Activated CD4-positive, CD25-positive, alpha-beta regulatory T cell treated with anti-CD3 and anti-CD28 coated beads, Interleukin-2, amount 50 U/mL, for 24 hours (primary cell): Measurements from ENCODE around the gene B4GALT1.

ENCODE experiments used
- ATAC-seq, 2 donors: fragments of 150-1000 bp; cut with Tn5 transposase; one replicate each; pipeline ENCODE4 v1.10.0; 2021; ENCODE audit warnings: mild to moderate bottlenecking in 1 of 2, moderate library complexity in 1 of 2

The B4GALT1 gene

DNA sequence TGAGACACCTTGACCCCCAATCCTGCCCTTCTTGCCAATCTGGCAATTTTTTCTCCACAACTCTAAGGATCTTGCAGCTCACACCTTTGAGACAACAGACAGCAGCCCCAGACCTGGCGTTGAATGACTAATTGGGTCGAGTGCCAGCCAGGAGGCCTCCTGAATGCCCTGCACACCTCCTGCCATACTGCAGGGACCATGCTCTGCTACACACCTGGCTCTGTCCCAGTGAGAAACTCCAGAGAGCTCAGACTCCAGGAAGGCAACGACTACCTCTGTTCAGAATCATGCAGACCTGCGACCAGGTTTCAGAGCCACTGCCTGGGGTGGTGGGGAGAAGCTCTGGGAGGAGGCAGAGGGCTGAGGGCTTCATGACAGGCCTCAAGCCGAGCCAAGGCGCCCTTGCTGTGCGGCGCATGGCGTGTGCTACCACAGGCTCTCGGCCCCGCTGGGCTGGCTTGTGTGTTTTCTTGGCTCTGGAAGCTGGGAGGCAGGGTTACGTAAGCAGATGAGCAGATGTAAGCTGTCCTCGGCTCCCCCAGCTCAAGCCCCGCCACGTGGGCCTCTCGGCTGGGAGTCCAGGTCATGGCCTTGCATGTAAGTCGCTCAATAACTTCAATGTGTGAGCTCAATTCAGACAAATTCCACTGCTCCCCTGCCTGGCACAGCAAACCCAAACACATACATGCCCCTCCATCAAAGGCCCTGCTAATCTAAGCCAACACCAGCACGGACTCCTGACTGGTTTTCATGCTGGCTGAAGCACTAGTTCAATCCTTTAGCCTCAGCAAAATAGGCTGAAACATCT lies 27.5 kb downstream of the B4GALT1 start:
- ATAC-seq, result no peak

DNA sequence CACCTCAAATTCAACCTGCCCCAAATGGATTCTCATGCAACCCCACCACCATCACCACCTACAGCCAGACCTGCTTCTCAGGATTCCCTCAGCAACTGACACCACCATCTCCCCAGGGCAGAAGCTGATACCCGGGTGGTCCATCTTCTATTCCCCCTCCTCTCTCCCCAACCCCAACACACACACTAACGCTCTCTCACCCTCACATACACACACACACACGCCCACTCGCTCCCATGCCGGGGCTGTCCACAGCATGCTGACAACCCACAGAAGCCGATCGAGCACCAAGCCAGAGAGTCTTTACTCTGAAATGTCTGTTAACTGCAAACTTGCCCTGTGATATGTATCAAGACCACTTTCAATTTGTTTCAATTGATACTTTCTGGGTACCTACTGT lies 28.4 kb downstream of the B4GALT1 start:
- ATAC-seq, result no peak

GRCh38 chr9:33137781-33138264 lies 29.3 kb downstream of the B4GALT1 start:
- no peak for ATAC-seq

- no peak for ATAC-seq
Observed at GRCh38 chr9:33136721-33137670, 30.1 kb downstream of the B4GALT1 start.

DNA sequence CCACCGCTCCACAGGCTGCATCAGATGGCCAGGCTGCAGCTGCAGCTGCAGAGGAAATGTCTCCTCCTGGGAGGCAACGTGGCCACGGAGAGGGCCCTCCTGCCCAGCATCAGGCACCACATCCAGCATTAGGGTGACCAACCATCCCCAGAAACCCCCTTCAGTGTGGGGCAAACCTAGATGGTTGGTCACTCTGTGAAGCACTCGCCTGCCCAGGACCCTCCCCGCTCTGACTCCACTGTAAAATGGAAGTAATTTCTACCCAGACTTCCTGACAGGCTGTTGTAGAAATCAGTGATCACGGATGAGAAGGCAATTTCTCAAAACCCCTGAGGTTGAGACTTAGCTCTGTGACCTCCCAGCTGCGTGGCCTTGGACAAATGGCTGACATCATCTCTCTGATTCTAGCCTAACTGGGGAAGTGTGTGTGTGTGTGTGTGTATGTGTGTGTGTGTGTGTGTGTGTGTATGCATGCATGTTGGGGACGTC lies 31.6 kb downstream of the B4GALT1 start:
- ATAC-seq, result no peak

DNA sequence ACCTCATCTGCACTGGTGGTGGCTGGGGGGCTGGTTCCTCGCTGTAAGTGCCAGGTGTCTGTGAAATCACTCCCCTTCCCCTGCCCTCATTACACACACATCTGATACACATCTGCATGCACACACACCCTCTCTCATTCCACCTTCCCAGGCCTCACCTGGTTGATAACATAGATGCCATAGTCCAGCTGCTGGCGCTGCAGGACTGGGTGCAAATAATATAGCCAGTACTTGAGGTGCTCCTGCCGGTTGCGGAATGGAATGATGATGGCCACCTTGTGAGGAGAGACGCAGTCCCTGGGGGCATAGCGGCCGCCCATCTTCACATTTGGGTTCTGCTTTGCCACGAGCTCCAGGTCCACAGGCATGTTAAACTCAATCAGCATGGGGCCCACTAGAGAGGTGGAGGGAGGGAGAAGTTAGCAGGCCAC lies 32.1 kb downstream of the B4GALT1 start:
- no peak for ATAC-seq

- ATAC-seq, result no peak
Observed at GRCh38 chr9:33133186-33133585, 34.0 kb downstream of the B4GALT1 start.

- ATAC-seq, result no peak
Observed at GRCh38 chr9:33131790-33132772, 35.1 kb downstream of the B4GALT1 start.

- ATAC-seq, result no peak
Observed at GRCh38 chr9:33130961-33131789, 36.0 kb downstream of the B4GALT1 start.

DNA sequence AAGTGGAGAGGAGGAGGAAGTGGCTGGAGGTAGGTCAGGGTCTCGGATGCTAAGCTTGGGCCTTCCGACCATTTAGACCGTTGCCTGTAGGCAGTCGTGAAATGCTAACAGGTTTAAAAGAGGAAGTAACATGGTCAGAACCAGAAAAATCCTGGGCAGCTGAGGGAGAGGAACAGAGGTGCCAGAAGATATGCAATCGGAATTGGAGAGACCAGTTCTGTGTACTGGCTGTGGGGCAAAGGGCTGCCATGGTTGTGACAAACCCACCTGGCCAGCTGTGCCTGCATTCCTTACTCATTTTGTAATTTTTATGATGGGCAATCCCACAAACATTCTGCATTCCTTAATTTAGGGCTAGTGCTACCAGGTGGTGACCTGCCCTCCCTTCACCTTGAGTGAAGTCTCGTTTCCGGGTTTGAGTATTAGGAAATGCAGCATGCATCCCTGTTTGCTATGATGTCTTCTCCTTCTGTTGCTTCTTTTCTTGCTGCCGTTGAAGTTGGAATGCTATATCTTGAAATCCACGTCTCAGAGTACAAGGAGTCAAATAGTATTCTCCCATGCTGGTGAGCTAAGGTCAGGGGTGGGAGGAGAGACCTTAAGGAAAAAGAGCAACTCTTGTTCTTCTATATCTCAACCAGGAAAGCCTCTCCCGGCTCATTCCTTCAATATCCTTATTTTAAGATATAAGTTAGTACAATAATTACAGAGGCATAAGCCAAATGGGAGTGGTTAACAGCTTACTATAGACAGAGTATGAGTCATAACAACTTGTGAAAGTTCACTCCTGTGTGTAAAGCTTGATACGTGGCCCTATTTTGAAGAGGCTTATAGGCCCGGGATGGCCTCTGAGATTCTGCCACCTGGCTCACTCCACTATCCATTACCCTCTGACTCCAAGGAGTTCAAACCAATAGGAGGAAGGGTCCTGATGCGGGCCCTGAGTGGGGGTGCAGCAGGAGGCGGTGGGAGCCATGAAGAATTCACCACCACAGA lies 37.0 kb downstream of the B4GALT1 start:
- ATAC-seq, result peak; percentile 94 to 98

DNA sequence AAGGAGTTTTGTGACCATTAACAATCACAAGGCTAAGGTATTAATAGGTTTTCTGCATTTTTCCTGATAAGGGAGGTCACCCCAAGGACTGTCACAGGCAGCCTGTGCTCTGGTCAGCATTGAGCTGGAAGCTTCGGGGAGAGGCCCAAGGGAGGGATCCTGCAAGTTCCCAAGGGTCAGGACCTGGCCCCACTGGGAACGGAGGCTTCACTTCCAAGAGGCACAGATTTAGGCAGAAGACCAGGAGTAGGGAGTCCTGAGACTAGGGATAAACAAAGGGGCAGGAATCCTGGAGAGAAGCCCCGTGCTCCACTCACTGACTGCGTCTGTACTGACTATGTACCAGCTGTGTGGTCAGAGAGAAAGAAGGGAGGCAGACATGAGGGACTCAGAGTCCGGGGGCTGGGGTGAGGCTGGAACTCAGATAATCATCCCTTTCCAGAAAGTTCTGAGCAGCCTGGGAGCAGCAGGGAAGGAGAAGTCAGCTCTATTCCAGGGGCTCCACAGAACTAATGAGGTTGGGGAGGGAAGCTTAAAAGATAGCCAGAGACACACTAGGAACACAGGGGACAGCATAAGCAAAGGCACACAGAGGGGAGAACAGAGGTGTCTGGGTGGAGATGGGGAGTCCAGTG lies 37.8 kb downstream of the B4GALT1 start:
- ATAC-seq, result no peak

GRCh38 chr9:33128570-33128969 lies 38.6 kb downstream of the B4GALT1 start:
- ATAC-seq, result no peak

GRCh38 chr9:33127881-33128280 lies 39.3 kb downstream of the B4GALT1 start:
- no peak for ATAC-seq

GRCh38 chr9:33125871-33126823 lies 41.0 kb downstream of the B4GALT1 start:
- peak in 1 of 2 donors; percentile 11 for ATAC-seq

- ATAC-seq, result no peak
Observed at GRCh38 chr9:33125461-33125860, 41.7 kb downstream of the B4GALT1 start.

DNA sequence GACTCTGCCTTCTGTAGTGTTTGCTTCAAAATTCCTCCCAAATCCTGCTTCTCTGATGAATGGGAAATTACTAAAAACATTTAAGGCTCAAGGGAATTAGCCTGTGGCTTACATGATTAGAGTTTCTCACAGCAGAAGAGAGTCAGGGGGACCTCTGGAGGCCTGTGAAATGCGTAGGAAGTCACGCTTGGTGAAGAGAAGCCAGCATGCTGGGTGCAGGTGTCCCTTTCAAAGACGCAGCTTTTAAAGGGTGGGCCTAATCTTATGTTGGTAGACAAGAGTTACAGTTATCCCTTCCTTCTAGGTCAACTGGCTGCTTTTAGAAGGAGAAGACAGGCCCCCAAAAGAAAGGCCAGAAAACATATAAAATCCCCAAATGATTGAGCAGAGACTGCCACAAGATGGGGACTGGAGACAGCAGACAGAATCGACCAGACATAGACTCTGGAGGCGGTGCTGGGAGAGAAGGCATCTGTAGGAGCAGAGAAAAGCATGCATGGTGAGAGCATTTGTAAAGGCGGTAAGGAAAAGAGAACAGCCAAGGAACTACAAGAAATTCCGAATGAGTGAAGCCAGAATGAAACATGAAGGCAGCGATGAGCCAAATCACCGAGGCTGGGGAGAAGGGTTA lies 42.3 kb downstream of the B4GALT1 start:
- no peak for ATAC-seq

DNA sequence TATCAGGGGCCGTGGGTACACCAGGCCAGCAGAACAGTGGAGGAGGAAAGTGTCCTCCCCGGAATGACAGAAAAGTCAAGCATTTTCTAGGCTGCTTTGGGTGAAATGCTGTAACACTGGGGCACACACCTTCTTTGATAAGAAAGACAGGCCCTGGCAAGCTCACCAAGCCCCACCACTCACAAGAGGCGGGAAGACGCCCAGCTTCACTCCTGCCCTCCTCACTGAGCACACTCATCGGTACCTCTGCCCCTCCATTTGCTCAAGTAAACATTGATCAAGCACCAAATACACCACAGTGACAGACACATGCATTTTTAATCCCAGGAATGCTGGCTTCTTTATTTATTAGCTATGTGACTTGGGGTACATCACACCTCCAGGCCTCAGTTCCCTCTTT lies 43.1 kb downstream of the B4GALT1 start:
- ATAC-seq, result no peak
